AML-193 (cell line): Measurements from ENCODE around the gene AFAP1.

ENCODE experiments used
- DNase-seq, 2 experiments: peaks; one replicate each; lab custom pipeline; 2025; lab: John Stamatoyannopoulos, UW

Gene AFAP1

DNA sequence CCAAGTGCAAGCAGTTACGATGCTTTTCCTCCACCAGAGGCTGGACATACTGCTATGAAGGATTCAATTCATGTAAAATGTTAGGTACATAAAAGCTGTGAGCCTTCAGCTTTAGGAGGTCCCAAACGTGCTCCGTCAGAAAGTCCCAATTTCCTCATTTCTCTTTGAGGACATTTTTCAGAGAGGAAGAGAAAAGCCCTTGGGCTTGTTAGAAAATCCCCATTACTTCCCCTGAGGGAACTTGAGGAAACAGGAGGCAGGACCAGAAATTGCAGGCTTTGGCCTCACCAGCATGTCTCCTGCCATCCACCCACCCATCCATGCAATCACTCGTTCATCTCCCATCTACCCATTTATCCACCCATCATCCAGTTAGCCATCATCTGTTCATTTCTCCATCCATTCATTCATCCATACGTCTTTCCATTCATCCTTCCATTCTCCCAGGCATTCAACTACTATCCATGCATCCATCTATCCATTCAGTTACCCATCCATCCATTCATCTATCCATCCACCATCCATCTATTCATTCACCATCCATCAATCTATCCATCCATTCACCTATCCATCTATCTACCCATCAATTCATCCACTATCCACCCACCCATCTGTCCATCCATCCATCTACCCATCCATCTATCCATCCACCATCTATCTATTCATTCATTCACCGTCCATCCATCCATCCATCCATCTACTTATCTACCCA lies 223.5 kb downstream of the AFAP1 start:
- DNase-seq: no peak

DNA sequence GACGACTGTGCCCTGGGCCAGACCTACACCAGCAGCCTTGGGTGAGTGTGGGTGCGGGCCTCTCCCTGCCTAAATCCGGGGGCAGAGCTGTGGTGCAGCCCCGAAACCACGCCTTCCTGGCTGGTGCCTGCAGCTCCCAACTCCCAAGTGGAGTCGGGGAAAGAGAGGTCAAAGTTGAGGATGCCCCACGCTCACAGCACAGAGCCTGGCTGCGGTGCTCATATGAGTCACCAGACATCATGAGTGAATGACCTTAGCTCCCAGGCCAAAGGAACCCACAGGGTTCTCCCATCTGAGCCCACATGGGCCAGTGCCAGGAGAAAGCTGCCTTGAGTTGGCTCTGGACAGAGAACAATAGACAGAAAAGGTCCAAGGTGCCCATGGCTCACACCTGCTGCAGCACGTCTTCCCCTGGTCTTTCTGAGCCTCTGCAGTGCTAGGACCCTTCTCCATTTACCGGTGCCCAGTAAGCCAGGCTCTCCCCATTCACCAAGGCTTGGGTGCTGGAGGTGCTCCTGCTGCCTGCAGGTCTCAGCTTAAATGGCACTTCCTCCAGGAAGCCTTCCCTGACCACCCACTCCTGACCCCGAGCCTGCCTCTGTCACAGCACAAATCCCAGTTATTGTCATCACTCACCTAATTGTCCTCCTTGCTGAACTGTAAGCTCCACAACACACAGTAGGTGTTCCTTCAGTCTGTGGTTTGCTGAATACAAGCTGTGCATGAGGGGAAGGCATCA lies 224.2 kb downstream of the AFAP1 start:
- no peak for DNase-seq

- DNase-seq: no peak
Measured at GRCh38 chr4:7714738-7715137, 224.9 kb downstream of the AFAP1 start.

DNA sequence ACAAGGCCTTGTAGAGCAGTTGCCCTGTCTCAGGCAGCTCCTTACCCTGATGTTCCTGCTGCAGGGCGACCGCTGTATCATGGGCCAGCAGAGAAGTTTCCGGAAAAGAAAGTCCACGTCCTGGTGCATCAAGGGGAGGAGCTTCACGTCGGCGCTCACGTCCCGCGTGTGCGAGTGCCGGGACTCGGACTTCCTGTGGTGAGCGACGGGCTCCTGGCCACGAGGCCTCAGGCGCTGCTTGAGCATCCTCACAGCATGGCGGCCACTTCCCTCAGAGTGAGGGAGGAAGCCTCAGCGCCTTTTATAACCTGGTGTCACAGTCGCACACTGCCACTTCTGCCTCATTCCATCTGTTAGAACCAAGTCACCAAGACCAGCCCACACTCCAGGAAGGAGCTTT lies 225.5 kb downstream of the AFAP1 start:
- no peak for DNase-seq

DNA sequence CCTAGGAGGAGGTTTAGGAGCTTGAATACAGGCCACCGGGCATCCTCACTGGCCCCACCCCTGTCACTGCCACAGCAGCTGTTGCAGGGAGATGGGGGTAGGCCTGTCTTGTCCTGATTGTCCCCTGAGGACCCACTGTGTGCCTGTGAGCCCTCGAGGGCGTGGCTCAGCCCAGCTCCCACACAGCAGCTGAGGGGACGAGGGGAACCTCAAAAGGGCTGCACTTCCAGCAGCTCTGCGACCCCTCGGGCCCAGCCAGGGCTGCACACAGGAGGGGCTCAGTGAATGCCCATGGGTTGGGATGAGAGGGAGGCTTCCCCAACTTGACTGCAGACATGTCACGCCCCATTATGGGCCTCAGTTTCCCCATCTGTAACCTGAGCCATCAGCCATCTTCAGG lies 225.9 kb downstream of the AFAP1 start:
- no peak for DNase-seq

GRCh38 chr4:7712021-7712671 lies 227.5 kb downstream of the AFAP1 start:
- DNase-seq: no peak

- DNase-seq: no peak
Measured at GRCh38 chr4:7711307-7711963, 228.2 kb downstream of the AFAP1 start.

DNA sequence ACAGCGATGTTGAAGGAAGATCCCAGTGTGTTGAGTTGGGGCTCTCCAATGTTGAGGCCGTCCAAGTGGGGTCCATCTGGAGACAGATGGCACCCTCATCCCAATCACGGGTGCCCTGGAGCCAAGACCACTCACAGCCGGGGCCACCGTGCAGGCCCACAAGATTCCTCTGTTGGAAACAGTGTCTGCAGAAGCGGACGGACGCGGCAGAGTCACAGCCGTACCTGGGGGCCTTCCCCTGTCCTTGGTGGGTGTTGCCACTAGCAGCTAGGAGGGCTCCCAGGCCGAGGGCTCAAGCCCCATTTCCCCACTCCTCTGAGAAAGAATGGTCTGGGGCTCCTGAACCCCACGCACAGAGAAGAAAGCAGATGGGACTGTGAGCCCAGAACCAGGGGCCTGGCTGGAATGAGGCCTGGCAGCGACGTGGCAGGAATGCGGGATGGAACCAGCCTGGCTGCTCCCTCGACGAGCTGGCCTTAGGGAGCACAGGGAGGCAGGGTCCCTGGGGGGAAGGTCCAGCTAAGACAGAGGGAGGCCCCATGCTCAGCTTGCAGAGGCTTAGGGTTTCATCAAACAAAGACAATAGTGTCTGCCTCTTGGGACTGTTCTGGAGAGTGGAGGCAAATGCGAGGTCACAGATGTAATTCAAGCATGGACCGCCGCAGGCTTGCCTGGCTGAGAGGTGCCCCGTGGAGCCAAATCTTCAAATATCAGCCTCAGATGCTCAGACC lies 228.9 kb downstream of the AFAP1 start:
- DNase-seq: no peak

DNA sequence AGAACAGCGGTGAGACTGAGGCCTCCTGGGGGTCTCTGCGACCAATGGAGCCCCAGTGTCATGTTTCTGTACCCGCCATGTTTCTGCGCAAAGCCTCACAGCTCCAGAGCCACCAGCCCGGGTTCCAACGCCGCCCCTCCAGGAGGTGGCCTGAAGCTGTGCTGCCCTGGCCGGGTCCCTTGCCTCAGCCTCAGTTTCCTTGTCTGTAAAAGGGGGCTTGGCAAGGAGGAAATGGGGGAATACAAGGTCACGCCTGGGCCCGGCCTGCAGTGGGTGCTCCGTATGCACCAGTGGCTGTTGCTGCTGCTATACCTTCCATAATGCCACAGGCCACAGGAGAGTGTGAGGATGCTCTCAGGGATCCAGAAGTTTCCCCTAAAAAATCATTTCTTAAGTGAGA lies 229.5 kb downstream of the AFAP1 start:
- DNase-seq: no peak

- no peak for DNase-seq
Measured at GRCh38 chr4:7709431-7709830, 230.2 kb downstream of the AFAP1 start.

DNA sequence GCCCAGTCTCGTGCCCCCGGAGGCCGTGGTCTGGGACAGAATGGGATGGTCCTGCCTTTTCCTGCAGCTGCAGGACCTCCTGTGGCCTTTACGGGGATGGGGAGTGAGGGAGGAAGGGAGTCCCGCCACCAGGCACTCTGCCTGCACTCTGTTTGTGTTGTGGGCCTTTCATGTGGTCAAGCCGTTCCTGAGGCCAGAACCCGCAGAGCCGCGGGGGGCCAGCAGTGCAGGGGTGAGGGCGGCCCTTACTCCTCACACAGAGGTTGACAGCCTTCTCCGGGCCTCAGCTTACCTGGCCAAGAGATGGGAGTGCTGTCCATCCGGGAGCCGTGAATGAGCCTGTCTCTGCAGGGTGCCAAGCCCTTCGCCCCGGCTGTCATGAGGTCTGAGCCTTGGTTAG lies 230.7 kb downstream of the AFAP1 start:
- DNase-seq: no peak
